Astrocyte of the hippocampus (primary cell): ENCODE data around the gene RPS6KA2.
A peak's percentile ranks its signal among the peaks of the same experiment; 100 is the strongest.
"Not testable (repeated sequence)": the region's sequence is repeated elsewhere in the genome, so short reads cannot be mapped to it uniquely, and the experiment has no call there.

Source experiments
- DNase-seq: peaks from one replicate; pipeline ENCODE4 v3.0.0; 2011; ENCODE audit warnings: low read depth, low spot score

Gene RPS6KA2

DNA sequence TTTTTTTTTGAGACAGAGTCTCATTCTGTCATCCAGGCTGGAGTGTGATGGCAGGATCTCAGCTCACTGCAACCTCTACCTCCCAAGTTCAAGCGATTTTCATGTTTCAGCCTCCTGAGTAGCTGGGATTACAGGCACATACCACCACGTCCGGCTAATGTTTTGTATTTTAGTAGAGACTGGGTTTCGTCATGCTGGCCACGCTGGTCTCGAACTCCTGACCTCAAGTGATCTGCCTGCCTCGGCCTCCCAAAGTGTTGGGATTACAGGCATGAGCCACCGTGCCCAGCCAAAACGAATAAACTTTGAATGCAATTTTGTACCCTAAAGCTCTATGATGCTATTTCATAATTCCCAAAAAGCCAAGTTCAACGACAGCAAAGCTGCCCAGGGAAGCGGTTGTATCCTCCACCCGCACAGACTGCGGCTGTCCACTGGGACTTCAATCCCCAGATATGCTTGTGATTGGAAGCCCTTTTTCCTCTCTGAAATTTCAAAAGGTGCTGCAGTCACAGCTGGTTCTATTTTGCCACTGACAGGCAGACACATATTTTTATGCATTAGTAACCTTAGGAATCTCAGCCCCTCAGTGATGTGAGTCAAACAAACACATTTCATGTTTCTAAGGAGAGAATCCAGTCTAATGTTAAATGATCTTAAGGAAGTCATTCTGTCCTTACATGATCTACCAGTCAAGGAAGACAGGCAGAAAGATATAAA is 31.8 kb downstream of the RPS6KA2 start:
- peak; percentile 80 for DNase-seq

DNA sequence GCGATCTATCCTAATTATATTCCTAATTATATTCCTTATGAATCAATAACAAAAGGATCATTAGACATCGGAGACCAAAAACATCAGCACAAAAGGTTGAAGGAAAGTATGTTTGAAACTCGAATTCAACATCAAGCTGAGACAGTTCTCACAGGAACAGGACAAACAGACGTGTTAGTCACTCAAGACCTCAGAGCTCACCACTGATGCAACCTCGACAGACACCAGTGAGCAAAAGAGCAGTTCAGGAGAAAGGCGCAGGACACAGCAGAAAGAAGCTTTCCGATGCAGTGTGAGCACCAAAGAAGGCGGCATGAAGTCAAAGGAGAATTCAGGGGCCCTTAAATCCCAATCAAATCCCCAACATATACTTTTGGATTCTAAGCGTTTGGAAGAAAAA is 34.2 kb downstream of the RPS6KA2 start:
- DNase-seq: peak; percentile 76

DNA sequence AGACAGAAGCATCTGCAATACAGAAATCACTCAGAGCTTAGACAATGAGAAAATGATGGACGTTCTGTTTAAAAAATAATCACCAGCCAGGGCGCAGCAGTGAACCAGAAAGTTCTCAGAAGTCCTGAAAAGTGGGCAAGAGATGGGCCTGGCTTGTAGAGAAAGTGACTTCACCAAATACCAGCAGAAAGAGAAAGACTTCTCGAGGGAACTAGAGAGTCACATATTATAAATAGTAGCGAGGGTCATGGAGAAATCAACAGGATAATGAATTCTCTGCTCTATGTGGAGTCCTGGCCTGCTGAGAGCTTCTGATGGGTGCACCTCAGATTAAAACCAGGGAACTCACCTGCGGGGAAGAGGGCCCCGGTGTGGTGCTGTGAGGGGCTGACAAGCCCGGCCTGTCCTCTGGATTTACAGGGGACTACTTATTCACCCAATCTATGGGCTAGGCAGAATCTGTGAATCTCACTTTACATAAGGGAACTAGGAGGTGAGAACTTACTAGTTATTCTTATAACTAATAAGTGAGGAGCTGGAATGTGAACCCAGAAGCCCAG is 35.0 kb downstream of the RPS6KA2 start:
- no peak for DNase-seq

DNA sequence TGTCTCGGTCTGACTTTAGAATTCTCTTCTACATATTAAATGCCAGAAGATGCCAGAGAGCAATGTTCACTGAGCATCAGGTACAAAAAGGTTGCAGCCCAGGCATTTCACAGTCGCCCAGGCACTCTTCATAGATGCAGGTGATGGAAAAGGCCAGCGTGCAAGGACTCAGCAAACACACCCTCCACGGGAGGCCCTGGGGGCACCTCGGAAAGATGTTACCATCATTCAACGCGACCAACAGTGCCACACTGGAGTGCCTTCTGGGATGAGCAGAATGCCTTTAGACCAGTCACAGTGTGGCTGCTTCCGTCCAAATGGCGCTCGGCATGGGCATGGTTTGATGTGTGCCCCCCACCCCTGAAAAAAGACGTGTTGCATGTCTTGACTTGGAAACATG is 36.0 kb downstream of the RPS6KA2 start:
- no peak for DNase-seq

DNA sequence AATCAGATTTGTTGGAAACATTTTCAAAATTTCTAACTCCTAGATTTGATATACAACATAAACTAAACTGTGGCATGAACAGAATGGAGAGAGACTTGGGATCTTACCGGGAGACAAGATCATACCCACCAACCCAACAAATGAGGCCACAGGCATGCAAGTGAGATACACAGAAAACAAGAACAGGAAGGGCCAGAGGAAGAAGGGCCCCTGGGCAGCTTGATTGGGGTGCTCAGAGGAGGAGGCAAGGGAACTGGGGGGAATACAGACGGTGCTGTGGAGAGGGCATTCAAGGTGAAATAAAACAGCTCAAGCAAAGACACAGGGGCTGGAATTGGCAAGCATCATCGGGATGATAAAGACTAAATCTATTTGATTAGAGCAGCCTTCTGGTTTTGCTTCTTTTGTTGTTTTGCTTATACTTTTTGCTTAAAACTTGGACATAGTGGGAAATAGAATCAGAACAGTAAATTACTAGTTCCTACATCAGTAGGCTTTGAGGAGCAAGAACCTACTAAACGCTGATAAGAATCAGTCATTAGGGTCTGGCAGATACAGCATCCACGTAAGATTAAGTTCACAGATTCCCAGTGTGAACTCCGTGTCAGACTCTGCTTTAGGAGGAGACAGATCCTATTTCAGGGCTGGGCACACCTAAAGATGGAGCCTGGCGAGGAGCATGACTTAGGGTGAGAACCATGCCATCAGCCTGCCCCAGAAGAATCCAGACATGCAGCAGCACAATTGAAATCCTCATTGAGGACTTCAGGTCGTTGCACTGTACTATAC is 37.1 kb downstream of the RPS6KA2 start:
- no peak for DNase-seq

DNA sequence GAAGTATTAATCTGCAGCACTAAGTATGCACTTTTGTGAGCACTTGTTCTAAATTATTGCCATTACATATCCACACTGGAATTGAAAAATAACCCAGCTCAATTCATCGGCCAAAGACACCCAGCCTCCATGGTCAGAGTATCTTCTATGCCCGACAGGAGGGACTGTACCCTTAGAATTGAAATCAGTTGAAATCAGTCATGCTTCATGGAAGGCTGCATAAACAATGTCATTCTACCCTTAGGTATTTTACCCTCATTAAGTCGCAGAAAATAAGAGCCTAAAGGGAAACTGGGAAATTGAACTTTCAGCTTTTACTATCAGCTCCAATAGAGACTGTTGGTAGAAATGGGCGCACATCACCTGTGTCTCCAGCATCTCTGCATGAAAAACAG is 37.7 kb downstream of the RPS6KA2 start:
- DNase-seq: no peak

DNA sequence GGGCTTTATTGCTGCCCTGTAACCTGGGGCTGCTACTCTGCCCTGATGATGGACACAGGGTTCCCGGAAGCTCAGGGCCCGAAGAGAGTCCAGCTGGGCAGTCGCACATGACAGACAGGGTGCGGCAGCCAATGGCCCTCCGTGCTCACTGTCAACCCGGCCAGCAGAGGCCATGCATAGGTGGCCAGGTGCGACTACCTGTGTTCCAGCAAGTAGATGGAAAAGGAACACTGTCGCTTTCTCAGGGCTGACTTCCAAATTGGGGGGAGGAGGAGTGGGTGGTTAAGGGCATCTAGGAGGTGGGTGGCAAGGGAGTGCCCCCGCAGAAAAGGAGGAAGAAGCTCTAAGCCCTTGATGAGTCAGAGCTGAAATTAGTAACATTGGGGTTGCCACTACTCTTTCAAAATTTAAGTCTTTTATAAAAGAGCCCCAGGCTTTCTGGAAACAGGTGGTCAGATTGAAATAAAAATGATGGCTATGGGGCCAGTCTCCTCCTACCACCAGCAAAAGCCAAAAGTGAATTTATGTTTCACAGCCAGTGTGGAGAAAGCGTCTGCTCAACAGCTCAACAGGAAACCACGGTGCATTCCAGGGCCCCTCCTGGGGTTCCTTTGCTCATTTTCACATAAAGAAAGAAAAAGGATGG is 38.2 kb downstream of the RPS6KA2 start:
- DNase-seq: peak; percentile 80

DNA sequence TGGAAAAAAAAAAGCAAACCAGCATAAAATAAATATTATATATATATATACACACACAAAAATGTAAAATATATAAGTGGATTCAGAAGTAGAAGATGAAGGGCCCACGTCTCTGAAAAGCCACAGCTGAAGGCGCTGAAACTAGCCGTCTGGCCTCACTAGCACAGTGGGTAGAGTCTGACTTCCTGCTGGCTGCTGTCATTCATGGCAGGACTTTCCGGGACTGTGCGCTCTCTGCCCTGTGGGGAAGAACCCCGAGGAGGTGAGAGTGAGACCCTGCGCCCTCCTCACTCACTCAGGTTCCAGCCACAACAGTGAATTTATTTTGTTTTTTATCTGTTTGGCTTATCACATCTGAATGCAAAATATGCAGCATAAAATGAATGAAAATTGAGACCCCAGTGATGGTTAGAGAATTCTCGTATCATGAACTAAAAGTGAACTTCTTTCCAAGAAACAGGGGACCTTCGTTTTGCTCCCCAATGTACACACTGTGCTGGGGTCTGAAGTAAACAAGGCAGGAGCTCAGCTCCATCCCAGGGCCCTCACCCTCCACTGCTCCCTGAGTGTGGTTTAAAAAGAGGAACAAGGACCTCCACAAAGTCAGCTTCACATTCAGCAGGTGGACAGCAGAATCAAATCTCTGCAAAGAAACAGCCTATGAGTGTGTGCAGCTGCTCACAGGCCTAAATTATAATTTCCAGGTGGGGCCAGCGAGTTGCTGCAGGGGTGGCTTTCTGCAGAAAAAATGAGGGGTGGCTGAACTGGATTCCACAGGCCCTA is 39.2 kb downstream of the RPS6KA2 start:
- no peak for DNase-seq

DNA sequence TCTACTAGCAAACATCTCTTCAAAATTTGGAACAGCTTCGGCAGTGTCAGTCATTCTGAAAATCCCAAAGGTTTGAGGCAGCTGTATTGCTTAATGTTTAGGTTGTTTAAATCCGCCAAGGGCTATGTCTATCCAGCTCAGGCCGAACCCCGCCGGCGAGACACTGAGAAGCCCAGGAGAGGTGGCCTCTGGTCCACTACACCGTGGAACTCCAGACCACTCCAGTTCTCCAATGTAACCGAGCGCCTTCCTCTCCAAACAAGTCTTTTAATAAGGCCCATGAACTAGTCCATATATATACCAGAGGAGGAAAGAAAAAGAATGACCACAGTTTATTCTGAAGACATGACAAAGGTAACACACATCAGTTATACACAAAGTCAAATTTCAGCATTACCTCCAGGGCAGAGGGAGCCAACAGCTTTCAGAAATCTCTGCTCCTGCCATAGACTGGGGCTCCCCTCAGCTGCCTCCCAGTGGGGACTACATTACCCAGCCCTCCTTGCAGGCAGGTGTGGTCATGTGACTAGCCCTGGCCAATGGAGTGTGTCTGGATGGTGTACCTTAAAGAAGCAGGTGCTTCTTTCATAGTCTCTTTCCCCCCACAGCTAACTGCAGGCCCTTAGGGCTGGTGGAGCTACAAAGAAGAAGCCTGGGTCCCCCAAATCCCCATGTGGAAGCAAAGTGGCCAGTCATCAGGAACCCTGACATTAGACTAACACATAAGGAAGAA is 40.5 kb downstream of the RPS6KA2 start, which contains the start of gene RAMACL:
TSS of gene RAMACL (minus strand) at position 255 of the 733 bp plus-strand sequence. CDS start at position 54, 201 bp downstream.
- no peak for DNase-seq

DNA sequence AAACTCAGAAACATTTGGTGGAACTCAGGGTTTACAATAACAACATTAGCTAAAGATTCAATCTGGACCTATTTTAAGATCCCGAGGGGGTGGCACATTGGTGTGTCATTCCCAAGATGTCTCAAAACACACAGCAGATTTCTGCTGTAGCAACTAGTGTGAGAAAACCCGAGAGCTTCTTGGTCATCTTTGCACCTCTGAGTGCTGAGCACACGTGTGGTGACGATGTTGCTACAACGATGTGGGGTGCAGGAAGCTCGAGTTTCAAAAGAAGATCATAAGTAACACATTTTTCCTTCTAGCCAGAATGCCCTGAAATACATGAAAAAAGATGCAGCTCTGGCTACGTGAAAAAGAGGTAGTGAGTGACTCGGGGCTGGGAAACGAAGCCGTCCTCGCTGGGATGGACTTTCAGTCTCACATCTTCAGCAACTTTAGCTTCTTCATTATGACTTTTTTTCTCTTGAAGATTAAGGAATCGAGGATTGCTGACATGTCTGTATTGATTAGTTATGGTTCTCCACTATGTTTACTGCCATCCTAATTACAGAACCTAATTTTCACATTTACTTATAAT is 42.1 kb downstream of the RPS6KA2 start:
- no peak for DNase-seq

DNA sequence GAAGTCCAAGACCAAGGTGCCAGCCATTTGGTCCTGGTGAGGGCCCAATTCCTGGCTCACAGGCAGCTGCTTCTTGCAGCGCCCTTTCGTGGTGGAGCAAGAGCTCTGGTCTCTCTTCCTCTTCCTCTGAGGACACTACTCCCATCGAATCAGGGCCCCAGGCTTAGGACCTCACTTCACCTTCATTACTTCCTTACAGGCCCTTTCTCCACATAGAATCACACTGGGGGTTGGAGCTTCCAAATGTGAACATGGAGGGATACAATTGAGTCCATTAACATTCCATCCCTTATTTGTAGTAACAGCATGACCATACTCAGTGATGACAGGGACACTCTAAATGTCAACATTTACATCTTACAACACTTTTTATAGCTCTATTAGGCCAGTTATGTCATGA is 42.9 kb downstream of the RPS6KA2 start:
- no peak for DNase-seq

DNA sequence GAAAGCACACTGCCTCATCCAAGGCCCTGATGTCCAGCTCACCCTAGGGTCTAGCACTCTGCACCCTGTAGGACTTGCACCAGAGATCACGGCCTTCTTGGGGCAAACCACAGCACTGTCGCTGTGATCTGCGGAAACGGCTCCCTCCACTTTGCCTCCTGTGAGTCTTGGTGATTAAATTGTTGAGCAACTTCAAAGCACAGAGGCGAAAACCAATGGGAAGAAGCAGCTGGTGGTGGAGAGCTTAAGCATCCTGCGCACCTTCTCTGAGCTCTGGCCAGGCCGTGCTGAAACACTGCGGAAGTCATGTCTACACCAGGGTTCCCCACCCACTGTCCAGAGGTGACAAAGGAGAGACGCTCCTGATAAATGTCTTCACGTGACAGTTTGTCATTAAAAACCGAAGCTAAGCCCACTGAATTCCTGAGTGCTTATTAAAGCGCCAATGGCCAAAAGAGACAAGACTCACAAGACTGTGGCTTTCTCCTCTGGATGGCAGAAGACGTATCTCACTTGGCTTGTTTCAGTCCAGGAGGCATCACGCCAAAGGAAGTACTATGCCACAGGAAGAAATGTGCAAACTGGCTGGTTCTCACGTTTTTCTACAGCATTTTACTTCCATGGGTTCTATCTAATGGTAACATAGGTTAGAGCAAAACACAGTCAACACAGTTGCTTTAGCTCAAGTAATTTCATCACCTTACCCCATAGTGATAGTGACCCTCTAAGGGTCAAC is 43.7 kb downstream of the RPS6KA2 start:
- no peak for DNase-seq

DNA sequence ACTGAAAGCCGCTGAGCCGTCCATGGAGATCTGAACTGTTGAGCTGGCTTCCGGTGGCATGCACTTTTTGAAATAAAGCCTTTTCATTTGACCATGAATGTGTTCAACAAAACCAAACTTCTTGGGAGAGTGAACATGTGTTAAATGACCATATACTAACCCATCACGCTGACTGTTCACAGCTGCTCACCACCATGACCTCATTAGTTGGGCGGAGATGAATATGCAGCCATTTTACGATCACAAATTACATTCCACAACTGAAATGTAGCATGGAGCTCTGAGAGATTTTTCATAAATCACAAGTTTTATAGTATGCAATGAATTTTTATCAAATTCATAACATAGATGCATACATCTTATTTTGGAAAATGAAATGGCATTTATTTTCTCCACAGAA is 44.8 kb downstream of the RPS6KA2 start:
- no peak for DNase-seq

DNA sequence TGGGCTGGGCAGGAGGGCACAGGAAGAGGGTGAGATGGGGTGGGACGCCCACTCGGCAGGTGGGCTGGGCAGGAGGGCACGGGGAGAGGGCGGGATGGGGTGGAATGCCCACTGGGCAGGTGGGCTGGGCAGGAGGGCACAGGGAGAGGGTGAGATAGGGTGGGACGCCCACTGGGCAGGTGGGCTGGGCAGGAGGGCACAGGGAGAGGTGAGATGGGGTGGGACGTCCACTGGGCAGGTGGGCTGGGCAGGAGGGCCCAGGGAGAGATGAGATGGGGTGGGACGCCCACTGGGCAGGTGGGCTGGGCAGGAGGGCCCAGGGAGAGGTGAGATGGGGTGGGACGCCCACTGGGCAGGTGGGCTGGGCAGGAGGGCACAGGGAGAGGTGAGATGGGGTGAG is 45.2 kb downstream of the RPS6KA2 start:
- not testable (repeated sequence) for DNase-seq

DNA sequence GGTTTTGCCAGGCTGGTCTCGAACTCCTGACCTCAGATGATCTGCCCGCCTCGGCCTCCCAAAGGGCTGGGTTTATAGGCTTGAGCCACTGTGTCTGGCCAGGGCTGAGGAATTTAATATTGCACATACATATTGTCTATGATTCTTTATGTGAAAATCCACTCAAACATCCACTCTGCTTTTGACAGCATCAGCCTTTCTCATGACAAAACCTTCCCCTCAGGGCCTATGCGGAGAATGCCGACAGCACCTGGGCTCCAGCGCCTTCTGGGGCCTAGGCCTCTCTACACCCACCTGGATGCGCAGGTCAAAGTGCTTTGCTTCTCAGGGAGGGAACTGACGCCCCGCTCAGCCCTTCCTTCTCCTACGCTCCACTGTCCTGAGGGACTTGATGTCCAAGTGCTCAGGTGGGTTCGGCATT is 46.0 kb downstream of the RPS6KA2 start:
- no peak for DNase-seq

DNA sequence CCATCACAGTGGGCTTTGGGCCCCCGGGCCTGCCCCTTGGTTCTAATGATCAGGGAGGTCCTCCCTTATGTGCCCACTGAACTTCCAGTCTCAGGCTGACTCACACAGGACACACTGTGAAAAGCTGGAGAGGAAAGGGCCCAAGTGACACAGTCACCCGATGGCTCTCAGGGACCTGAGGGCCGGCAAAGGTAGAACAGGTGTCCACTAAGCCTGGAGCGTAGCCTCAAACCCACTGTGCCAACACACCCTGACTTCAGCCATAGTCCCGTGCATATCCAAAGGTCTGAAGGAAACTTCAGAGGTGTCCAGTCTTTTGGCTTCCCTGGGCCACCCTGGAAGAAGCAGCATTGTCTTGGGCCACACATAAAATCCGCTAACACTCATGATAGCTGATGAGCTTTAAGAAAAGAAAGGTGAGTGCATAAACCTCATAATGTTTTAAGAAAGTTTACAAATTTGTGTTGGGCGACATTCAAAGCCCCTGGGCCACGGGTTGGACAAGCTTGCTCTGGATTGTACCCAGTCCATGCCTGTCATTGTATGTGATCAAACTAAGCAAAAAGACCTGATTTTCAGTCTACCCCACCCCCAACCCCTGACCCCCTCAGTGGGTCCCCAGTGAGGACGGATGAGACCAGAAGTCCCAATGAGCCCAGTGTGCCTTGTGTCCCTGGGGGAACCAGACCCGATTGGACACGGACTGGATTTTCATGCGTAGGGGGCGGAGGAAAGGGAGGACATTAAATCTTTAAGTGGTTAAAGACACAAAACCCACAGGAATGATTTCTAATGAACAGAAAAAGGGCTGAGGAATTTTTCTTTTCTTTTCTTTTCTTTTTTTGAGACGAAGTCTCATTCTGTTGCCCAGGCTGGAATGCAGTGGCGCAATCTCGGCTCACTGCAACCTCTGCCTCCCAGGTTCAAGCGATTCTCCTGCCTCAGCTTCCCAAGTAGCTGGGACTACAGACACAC is 46.7 kb downstream of the RPS6KA2 start:
- peak; percentile 70 for DNase-seq

DNA sequence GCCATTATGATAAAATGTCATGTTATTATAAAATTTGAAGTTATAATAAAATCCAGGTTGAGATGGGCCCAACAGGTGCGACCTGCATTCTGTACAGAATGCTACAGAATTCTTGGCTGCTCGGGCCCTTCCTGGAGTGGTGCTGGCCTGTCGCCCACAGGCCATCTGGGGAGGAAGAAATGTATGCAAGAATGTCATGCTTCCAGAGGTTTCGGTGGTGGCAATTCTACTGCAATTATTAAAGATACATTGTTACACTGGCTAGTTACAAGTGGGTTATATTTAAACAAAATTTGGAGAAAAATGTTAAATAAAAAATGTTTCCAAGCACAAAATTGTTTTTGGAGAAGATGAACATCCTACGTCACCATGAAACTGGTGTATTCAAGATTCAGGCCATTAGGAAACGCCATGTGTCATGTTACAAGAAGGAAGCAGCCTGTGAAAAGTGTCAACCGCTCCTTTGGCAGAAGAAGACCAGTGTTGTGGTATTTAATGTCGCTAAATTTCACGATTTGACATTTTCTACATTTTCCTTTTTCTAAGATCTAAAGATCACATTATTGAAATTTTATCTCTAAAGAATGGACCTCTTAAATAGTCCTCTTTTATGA is 47.7 kb downstream of the RPS6KA2 start:
- no peak for DNase-seq
